Epidermal melanocyte (primary cell): ENCODE data around the gene MSH2.
"Not testable (repeated sequence)": the region's sequence is repeated elsewhere in the genome, so short reads cannot be mapped to it uniquely, and the experiment has no call there.

Experiments
- DNase-seq: peaks from one replicate; pipeline ENCODE4 v3.0.0; 2011; ENCODE audit warnings: low spot score; ENCODE audit not compliant: insufficient read length

Gene MSH2

DNA sequence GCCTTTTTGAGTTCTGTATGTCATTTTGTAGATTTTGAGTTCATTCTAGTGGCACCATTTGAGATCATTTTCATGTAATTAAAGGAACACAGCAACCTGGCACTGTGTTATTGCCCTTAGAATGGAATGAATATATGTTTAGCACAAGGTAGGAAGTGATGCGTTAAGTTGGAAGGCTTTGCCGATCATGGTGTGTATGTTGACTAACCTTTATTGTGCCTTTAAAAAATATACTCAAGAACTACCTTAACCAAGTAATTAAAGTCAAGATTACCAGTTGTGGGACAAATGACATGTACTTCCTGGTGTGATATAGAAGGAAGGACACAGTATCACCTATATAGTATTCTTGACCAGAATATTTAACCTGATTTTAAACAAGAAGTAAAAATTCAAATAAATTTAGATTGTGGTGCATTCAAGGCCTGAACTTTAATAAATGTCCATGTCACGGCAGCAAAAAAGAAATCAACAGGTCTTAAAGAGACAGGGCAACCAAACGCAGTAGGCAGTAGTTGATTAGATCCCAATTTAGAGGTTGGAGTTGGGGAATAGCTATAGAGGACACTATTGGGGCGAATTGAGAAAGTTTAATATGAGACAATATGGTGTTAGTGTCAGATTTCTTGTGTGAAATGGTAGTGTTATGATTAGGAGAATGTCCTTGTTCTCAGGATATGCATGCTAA is 68.6 kb downstream of the MSH2 start:
- DNase-seq, result no peak

DNA sequence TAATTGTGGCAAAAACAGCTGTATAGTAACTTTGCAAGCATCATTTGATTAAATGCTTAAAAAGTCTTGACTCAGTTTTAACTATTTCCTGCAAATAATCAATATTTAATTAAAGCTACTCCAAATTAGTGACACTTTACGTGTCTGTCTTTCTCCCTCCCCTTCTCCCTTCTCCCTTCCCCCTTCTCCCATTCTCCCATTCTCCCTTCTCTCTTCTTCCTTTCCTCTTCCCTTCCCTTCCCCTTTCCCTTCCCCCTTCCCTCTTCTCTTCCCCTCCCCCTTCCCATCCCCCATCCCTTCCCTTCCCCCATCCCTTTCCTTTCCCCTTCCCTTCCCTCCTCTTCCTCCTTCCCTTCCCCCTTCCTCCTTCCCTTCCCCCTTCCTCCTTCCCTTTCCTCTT is 76.9 kb downstream of the MSH2 start:
- DNase-seq, result no peak

DNA sequence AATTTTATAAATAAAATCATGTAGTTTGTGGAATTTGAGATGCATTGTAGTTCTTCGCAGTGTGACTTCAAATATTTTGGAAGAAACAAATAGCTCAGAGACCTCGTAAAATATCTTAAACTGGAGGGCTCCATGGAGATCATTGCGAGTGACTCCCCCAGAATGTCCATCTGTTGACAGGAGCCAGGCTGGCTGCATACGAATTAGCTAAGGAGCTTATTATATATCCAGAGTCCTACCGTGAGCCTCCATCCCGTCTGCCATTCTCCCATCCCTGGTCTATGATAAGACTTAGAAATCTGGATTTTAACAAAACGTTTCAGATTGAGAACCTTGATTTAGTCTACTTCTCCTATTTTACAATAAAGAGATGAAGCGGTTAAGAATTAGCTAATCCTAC is 80.2 kb downstream of the MSH2 start:
- no peak for DNase-seq

GRCh38 chr2:47484396-47484795 is 81.4 kb downstream of the MSH2 start:
- no peak for DNase-seq

GRCh38 chr2:47485177-47485576 is 82.2 kb downstream of the MSH2 start:
- no peak for DNase-seq

- no peak for DNase-seq
These were observed 82.9 kb downstream of the MSH2 start for GRCh38 chr2:47485751-47486300.

DNA sequence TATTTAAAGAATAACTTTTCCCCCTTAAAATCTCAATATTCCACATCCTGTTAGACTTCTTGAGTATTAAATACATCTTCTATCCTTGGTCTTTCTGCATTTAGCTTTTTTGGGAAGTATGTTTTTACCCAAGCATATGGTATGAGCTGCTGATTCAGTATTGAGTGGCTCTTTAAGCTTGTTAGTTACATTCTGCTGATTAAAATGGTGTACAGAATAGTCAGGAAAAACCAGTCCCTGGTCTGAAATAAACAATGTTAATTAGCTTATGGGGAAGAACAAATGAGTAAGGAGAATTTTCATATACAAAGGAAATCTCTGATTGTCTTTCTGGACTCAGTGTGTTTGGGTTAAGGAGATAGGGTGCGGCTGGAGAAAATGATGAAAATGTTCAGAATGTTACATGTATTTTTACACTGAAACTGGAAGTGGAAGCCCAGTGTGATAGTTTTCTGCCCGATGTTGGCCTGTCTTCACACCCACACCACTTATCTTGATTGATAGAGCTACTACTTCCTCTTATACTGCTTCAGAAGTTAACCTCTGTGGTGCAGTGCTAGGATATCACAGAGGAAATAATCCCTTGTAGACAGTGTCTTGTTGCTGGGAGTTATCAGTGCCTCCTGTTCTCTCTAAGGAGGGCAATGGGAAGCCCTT is 84.0 kb downstream of the MSH2 start:
- DNase-seq, result no peak

DNA sequence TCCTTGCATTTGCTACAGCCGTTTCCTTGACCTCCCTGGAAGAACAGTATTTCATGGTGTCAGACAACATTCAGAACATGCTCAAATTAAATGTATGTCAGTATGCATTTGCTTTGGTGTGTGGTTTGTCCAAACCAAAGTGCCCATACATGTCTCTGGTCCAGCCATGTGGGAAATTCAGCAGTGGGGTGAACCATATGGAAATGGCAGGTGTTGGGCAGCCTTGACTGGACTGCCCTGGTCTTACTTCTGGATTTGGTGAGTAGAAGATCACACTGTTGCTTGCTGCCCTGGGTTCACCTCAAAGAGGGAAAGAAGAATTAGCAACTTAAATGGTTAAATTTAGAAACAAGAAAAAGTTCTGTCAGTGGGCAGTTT is 84.5 kb downstream of the MSH2 start:
- DNase-seq, result no peak

DNA sequence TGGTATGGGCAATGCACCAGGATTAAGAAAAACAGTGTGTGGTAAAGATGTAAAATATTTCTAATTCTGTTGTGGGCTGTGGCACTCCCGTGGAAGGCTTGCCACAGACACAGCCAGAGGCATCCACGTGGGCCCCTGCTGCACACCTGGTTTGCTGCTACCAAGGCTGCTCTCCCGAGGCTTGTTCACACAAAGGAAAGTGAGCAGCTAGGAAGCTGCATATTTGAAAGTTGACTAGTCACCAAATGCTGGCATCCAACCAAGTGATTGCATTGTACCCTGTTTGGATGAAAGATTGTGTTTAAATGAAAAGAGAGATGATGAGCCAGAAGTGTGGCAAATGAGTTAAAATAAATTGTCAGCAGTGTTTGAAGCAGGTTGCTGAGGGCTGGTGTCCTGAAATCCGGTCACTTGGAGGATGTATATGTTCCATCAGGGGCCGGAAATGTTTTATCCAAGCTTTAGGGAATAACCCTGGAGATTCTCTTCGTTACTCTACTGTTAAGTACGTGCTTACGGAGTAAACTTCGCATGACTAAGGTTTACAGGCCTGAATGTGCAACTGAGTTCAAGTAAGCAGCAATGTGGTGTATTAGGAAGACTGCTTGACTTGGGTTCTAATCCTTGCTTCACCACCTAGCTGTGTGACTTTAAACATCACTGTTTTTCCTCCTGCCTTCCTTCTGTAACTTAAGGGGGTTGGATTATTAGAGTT is 86.1 kb downstream of the MSH2 start:
- no peak for DNase-seq

GRCh38 chr2:47490406-47490805 is 87.5 kb downstream of the MSH2 start:
- no peak for DNase-seq

- no peak for DNase-seq
These were observed 90.5 kb downstream of the MSH2 start for GRCh38 chr2:47493317-47494035.

DNA sequence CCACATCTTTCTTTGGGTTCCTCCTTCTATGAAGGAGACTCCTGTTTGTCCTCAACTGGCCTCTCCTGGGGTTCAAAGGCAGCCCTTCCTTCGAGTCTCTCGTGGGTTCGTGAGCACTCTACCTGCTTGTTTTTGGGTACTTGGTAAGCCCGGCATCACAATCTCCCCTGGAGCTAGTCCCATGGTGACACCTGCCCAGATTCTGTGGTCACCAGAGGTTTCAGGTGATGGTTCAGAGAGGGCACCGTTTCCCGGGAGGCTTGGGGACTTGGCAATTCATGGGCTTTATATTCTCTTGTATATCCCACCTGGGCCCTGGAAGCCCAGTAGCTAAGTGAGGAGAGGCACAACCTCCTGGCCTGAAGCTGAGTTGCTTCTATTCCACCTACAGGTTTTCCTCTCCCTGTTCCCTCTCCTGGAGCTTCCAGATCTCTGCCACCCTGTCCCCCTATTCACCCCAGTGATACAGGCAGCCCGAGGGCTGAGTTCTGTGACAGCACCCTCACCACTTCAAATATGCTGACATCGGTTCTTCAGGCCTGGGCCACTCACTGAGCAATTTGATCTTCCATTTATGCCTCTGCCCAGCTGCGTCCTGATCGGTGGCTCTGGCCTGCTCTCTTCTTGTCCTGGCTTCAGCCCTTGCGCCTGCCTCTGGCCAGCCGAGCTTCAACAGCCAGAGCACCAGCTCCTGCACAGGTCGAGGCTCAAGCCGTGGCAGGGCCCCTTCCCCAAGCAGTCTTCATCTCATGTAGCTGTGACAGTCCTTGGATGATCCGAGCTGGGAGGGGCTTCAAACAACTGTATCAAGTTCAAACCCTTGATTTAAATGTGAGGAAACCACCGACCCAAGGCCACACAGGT is 91.5 kb downstream of the MSH2 start:
- DNase-seq, result no peak

DNA sequence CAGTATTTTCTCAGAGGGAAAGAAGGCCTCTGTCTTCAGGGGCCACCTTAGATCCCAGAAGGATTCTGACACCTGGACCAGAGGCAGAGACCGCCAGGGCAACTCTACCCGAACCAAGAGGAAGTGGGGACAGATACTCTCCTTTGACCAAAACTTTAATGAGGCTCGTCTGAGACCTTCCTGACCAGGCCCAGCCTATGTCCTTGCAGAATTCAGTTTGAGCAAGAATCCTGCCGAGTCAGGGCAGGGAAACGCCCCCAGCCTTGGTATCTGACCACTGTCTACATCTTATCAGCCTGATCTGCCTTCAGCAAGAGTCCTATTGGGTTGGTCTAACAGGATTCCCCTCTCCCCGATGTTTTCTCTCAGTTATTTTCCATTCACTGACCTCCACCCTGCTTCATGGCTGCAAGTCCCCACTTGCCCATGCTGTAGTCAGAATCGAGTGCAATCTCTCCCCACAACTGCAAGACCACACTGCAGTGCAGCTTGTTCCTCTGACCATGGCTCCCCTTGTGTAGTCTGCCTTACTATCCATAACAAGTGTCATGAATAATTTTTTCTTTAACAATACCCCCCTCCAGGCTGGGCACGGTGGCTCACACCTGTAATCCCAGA is 95.0 kb downstream of the MSH2 start:
- DNase-seq, result no peak

DNA sequence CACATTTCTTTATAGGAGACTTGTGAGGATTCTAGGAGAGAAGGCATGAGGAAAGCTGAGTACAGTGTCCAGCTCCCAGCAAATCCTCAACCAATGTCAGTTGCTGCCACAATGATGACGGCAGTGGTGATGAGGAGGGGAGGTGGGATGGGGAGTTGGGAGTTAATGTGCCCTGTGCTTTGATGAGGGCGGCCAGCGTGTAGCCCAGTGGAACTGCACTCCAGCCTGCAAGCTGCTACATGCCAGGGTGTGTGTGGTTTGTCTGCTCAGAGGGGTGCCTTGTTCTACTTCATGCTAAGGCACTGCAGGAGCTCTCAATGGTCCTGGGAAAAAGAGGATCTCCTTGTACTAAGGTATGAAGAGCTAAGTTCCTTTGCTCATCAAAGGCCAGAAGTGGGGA is 96.1 kb downstream of the MSH2 start:
- DNase-seq, result no peak

DNA sequence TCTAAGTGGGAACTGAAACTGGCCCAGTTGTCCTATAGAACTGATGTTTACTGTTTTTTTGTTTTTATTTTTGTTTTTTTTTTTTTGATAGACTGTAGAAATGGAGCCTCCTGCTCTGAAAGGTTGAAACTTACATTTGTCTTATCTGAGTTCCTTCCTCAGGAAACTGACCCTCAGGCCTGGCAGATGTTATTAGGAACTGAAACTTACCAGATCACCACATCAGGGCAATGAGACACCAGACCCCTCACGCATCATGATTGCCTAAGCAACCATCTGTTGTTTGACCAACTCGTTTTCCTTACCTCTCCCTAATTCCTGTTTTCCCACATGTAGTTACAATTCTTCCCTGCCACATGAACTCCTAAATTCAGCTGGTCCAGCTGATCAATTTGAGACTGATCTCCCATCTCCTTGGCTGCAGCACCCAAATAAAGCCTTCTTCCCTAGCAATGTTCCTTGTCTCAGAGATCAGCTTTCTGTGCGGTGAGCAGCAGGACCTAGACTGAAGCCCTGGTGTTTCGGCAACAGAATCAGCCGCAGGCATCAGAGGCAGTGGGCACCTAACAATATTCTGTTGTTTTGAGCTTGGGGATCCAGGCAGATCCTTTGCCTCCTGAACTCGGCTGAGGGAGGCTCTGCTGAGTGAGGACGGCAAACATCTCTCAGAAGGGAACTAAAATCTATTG is 96.8 kb downstream of the MSH2 start:
- DNase-seq, result no peak

GRCh38 chr2:47501374-47502200 is 98.6 kb downstream of the MSH2 start:
- DNase-seq, result no peak

GRCh38 chr2:47502498-47502897 is 99.5 kb downstream of the MSH2 start:
- not testable (repeated sequence) for DNase-seq

DNA sequence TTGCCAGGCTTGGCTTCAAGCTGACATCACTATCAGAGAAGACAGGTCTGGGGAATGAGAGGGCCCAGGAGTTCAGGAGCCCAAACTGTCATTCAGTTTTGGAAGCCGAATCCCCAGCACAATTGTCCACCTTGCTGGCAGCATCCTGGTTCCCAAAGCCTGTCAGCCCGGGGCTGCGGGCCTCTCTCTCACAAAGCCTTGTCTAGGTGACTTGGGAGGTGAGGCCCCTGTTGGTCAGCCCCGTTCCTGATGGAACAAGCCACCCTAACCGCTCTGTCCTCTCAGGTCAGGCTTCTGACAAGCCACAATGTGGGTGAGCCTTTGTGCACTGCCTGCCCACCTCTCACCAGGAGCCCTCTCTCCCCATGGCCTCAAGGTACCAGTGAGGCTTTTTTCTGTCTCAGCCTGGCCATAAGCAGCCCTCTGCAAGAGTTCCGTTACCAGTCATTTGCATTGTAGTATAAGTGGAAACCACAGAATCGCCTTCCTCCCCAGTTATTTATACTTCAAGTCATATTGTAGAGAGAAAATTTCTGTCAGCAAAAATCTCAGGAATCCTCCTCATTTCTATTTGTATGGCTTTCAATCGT is 100.6 kb downstream of the MSH2 start:
- no peak for DNase-seq
